HG03039 (cell line): ENCODE results near the gene UPK3A.
"Not testable (repeated sequence)": the region's sequence is repeated elsewhere in the genome, so short reads cannot be mapped to it uniquely, and the experiment has no call there.

Experiments
- ATAC-seq: cut with Tn5 transposase; IDR thresholded peaks from one replicate; pipeline ENCODE4 v1.9.1; 2021; ENCODE audit warnings: mild to moderate bottlenecking, moderate library complexity; ENCODE audit not compliant: unreplicated experiment

Gene UPK3A

GRCh38 chr22:45278125-45278524, 6.6 kb upstream of the UPK3A start:
- ATAC-seq, result no peak

- ATAC-seq, result no peak
Observed at GRCh38 chr22:45280587-45280980, 4.2 kb upstream of the UPK3A start.

GRCh38 chr22:45281010-45281409, 3.7 kb upstream of the UPK3A start:
- ATAC-seq, result no peak

- no peak for ATAC-seq
Observed at GRCh38 chr22:45285263-45286058, 712 bp downstream of the UPK3A start.

GRCh38 chr22:45286854-45287551, 2.3 kb downstream of the UPK3A start:
- ATAC-seq, result no peak

- no peak for ATAC-seq
Observed at GRCh38 chr22:45290410-45290936, 5.7 kb downstream of the UPK3A start.

- no peak for ATAC-seq
Observed at GRCh38 chr22:45291061-45291930, 6.5 kb downstream of the UPK3A start.

- ATAC-seq, result no peak
Observed at GRCh38 chr22:45291931-45292290, 7.2 kb downstream of the UPK3A start.

GRCh38 chr22:45292731-45293442, 8.1 kb downstream of the UPK3A start:
- ATAC-seq, result no peak

GRCh38 chr22:45294030-45294429, 9.3 kb downstream of the UPK3A start:
- ATAC-seq, result no peak

- not testable (repeated sequence) for ATAC-seq
Observed at GRCh38 chr22:45295004-45295403, 10.3 kb downstream of the UPK3A start.

- ATAC-seq, result no peak
Observed at GRCh38 chr22:45295492-45295891, 10.7 kb downstream of the UPK3A start.

- ATAC-seq, result no peak
Observed at GRCh38 chr22:45296628-45297297, 12.0 kb downstream of the UPK3A start.

GRCh38 chr22:45298934-45299505, 14.3 kb downstream of the UPK3A start:
- ATAC-seq, result no peak

GRCh38 chr22:45302751-45303150, 18.0 kb downstream of the UPK3A start:
- ATAC-seq, result no peak

GRCh38 chr22:45303181-45303580, 18.4 kb downstream of the UPK3A start:
- ATAC-seq, result no peak

- no peak for ATAC-seq
Observed at GRCh38 chr22:45304971-45305370, 20.2 kb downstream of the UPK3A start.

GRCh38 chr22:45305456-45306075, 20.8 kb downstream of the UPK3A start:
- ATAC-seq, result no peak

GRCh38 chr22:45306139-45306538, 21.4 kb downstream of the UPK3A start:
- ATAC-seq, result no peak
